MCF 10A (cell line): Measurements from ENCODE around the gene MYOM3. TPM values are rescaled to one million over a fixed set of nuclear protein-coding genes. Genes with fewer than 3 reads are reported as not detected.

Experiments used
- BruUV-seq: library from RNA; stranded (reverse); fragments of 400-500 nt; replicated peaks from 2 replicates; lab custom pipeline; 2021; lab: Mats Ljungman, UMichigan
- CTCF ChIA-PET: fragments of 300-600 bp; sonication (Branson Sonifier 250); formaldehyde crosslinking; extraction: SDS; loops from one replicate; lab custom pipeline; 2021; ENCODE audit warnings: antibody characterized with exemption, inconsistent platforms; lab: Yijun Ruan, JAX
- POLR2A ChIA-PET: fragments of 300-600, 350-650 bp; sonication (Branson Sonifier 250); formaldehyde crosslinking; extraction: SDS; loops from one replicate; lab custom pipeline; 2020; ENCODE audit warnings: antibody characterized with exemption, inconsistent platforms; lab: Yijun Ruan, JAX
- DNase-seq: peaks from one replicate; pipeline ENCODE4 v3.0.0-alpha.2; 2018; ENCODE audit not compliant: unreplicated experiment
- H3K27ac Mint-ChIP-seq: one replicate; pipeline ENCODE4 v1.8.0; 2022; ENCODE audit warnings: mild to moderate bottlenecking, low read depth, mixed read lengths; ENCODE audit not compliant: unreplicated experiment
- H3K27me3 Mint-ChIP-seq: one replicate; pipeline ENCODE4 v1.8.0; 2022; ENCODE audit warnings: mixed read lengths; ENCODE audit not compliant: insufficient read depth, unreplicated experiment
- H3K36me3 Mint-ChIP-seq: one replicate; pipeline ENCODE4 v1.8.0; 2022; ENCODE audit warnings: mild to moderate bottlenecking, moderate library complexity, mixed read lengths; ENCODE audit not compliant: insufficient read depth, unreplicated experiment
- H3K4me1 Mint-ChIP-seq: one replicate; pipeline ENCODE4 v1.8.0; 2022; ENCODE audit warnings: mixed read lengths; ENCODE audit not compliant: insufficient read depth, unreplicated experiment
- H3K4me3 Mint-ChIP-seq: one replicate; pipeline ENCODE4 v1.8.0; 2022; ENCODE audit warnings: mild to moderate bottlenecking, moderate library complexity, mixed read lengths; ENCODE audit not compliant: unreplicated experiment
- H3K9me3 Mint-ChIP-seq: one replicate; pipeline ENCODE4 v1.8.0; 2022; ENCODE audit warnings: mixed read lengths; ENCODE audit not compliant: unreplicated experiment
- intact Hi-C: fragments of 100-400 bp; cut with micrococcal nuclease; formaldehyde crosslinking; loops from 2 replicates; pipeline ENCODE4 v1.14.1; 2022
- total RNA-seq: library from RNA; stranded (reverse); gene quantifications from 2 replicates; pipeline ENCODE4 v1.2.3, GENCODE V29; 2022
- TF ChIP-seq, protein P1 (sequence below): fragments of 200-600 bp; IDR thresholded peaks from one replicate; pipeline ENCODE4 v1.8.0; 2022; ENCODE audit warnings: antibody characterized with exemption, mild to moderate bottlenecking; ENCODE audit not compliant: unreplicated experiment

The MYOM3 gene
- total RNA-seq, 1 experiment from 2014 or later: 0.05 TPM

DNA sequence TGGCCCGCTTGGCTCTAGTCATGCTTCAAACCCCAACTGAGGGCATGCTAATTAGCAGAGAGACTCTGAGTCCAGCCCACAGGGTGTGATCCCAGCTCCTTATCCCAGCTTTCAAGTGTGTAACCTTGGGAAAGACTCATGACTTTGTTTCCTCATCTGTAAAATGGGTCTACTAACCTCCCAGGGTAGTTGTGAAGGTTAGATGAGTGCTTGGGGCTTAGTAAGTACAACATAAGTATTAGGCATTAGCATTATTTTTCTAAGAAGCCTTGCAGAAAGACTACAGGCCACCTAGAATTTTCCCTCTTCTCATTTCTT is 2.8 kb downstream of the MYOM3 start:
- H3K27me3 Mint-ChIP-seq: no peaks in the 10 kb centered on the region
- TF ChIP-seq, protein P1, sequence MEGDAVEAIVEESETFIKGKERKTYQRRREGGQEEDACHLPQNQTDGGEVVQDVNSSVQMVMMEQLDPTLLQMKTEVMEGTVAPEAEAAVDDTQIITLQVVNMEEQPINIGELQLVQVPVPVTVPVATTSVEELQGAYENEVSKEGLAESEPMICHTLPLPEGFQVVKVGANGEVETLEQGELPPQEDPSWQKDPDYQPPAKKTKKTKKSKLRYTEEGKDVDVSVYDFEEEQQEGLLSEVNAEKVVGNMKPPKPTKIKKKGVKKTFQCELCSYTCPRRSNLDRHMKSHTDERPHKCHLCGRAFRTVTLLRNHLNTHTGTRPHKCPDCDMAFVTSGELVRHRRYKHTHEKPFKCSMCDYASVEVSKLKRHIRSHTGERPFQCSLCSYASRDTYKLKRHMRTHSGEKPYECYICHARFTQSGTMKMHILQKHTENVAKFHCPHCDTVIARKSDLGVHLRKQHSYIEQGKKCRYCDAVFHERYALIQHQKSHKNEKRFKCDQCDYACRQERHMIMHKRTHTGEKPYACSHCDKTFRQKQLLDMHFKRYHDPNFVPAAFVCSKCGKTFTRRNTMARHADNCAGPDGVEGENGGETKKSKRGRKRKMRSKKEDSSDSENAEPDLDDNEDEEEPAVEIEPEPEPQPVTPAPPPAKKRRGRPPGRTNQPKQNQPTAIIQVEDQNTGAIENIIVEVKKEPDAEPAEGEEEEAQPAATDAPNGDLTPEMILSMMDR: no peak
- ChIA-PET CTCF (interaction anchor here (0.7 to 1.0 kb wide), 2 partner anchors 38 to 41 kb away, joined by 3 to 4 read pairs; no protein-coding TSS in a partner anchor), POLR2A (interaction anchor here (0.7 to 1.8 kb wide), 3 partner anchors 8 to 34 kb away, joined by 3 to 9 read pairs (median 7); partner anchors contain the start of gene IL22RA1)
- no peaks in the 10 kb centered on the region for H3K9me3 Mint-ChIP-seq
- H3K4me3 Mint-ChIP-seq: no peak overlapping the region
- no TSS peak for BruUV-seq
- intact Hi-C loops: no loop called here
- no peak for DNase-seq
- peaks cover 21% of the 10 kb centered on the region for H3K4me1 Mint-ChIP-seq
- no peaks in the 10 kb centered on the region for H3K36me3 Mint-ChIP-seq
- H3K27ac Mint-ChIP-seq: peak overlapping the region; percentile 84

DNA sequence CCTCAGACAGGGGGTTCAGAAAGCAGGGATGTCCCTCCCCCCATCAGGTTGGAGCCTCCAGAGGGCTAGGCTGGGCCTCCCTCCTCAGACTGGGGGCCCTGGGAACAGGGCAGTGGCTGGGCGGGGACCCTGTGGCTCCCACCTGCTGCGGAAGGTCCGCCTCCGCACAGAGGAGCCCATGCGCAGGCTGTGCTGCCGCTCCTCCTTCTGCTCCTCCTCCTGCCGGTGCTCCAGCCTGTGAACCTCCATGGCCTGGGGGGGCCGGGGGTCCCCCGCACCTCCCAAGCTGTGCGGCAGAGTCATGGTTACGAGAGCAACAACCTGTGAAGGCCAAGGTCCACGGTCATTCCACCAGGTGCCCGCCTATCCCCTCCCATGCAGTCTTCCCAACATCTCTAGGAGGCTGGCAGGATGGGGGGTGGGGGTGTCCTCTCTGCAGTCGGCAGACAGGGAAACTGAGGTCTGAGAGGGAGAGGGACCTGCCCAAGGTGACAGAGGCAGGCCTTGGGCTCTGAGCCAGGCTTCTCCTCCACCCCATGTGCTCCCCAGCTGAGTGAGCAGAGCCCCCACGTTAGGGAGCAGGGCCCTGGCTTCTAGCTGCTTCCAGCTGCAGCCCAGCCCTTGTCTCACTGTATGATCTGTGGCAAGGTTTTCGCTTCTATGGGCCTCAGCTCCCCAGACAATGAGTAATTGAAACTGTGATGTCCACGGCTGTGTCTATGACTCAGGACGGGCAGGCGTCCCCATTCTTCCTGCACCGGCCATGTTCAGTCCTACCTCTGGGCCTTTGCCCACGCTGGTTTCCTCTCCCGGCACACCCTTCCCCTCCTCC is 3.4 kb downstream of the MYOM3 start:
- peak; percentile 86 for DNase-seq
- POLR2A ChIA-PET: interaction anchor here (0.7 to 1.8 kb wide), 4 partner anchors 9 to 149 kb away, joined by 3 to 9 read pairs (median 5); partner anchors contain the start of genes IL22RA1 and PNRC2
- H3K27ac Mint-ChIP-seq: peak overlapping the region; percentile 84

DNA sequence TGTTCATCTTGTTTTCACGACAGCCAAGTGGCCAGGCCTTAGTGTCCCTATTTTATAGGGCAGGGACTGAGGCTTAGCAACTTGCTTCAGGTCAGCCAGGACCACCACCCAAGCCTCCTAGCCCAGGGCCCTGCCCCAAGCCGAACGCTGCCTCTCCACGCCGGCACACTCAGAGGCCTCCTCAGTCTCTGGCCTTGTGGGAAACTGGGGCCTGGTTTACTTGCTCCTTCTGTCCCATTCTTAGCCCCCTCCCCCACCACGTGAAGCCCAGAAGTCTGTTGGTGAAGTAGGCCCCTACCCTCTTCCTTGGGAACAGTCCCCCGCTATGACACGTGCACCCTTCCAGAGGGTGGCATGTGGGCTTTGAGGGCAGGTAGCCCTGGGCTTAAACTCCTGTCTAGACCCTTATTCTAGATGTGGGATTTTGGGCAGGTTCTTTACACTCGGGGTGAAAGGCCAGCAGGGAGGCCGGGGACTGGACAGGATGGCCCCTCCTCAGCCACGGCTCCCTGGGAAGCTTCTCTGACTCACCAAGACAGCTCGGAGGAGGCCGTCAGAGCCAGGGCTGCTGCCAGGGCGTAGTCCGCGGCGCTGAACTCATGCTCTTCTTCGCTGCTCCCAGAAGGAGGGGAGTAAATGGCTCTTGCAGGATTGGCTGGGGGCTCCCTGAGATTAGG is 4.3 kb downstream of the MYOM3 start:
- ChIA-PET POLR2A (no interaction called here), CTCF (interaction anchor here (1.9 kb wide), 1 partner anchor 36 kb away, joined by 4 read pairs; no protein-coding TSS in a partner anchor)
- intact Hi-C loops: no loop called here
- Mint-ChIP-seq H3K4me1 (peaks cover 14% of the 10 kb centered on the region), H3K27me3 (no peaks in the 10 kb centered on the region), H3K27ac (peak overlapping the region; percentile 90), H3K4me3 (no peak overlapping the region), H3K36me3 (no peaks in the 10 kb centered on the region), H3K9me3 (no peaks in the 10 kb centered on the region)
- TF ChIP-seq, protein P1: no peak
- peak; percentile 56 for DNase-seq
- BruUV-seq: no TSS peak

More for the DNA sequence above, 3.4 kb downstream of the MYOM3 start:
- H3K27me3 Mint-ChIP-seq: no peaks in the 10 kb centered on the region
- H3K9me3 Mint-ChIP-seq: no peaks in the 10 kb centered on the region
- CTCF ChIA-PET: interaction anchor here (0.7 to 1.0 kb wide), 2 partner anchors 37 to 41 kb away, joined by 3 to 4 read pairs; no protein-coding TSS in a partner anchor
- TF ChIP-seq, protein P1: no peak
- peaks cover 21% of the 10 kb centered on the region for H3K4me1 Mint-ChIP-seq
- BruUV-seq: no TSS peak
- intact Hi-C loops: no loop called here
- no peak overlapping the region for H3K4me3 Mint-ChIP-seq
- H3K36me3 Mint-ChIP-seq: no peaks in the 10 kb centered on the region
